Heart left ventricle (tissue), 13 donors: ENCODE results near the gene CDX2.

Source experiments
- CTCF ChIP-seq, 12 donors: fragments of 200-600 bp; sonication (generic) in 4 of 12; IDR thresholded peaks; one replicate each; pipeline versions ENCODE4 v1.5.0 to v1.8.0; 2018 to 2022; ENCODE audit warnings: antibody characterized with exemption in 12 of 12, mild to moderate bottlenecking in 5 of 12
- POLR2A ChIP-seq, 2 donors: fragments of 450-650 bp; IDR thresholded peaks; one replicate each; pipeline ENCODE4 v1.6.1; 2017; ENCODE audit warnings: antibody characterized with exemption in 2 of 2, mild to moderate bottlenecking in 2 of 2, moderate library complexity in 2 of 2
- donor health status: ischemic (EF 13 %, LVEDD 7.1; RV severe dilation, severe dysfunction).
- donor health status: DM: no; HTN: yes; CAD: no.
- donor health status: DM: no; HTN: no; CAD: no.
- donor health status: ischemic (EF 25% LVEDD 6.9; RV normal size, moderate dysfunction).
- donor health status: ischemic (EF 25% LVEDD 5.7; RV mildly dilated, moderate dysfunction).
- donor health status: ischemic (EF 35%, LVEDD 5.7; RV mildly dilated, moderate dysfunction).
- donor health status: nonischemic (EF 11% LVEDD 7.7; RV severe dilation, severe dysfunction).
- donor health status: DM: yes; HTN: yes; CAD: no.
- donor health status: PGD.
- donor health status: ischemic (EF 29% LVEDD 5.4; RV normal size, mild dysfunction).
- donor health status: nonischemic (EF 23%, LVEDD 6.1; RV moderate dilation, normal function).

GRCh38 chr13:27978301-27978968, 9.3 kb upstream of the CDX2 start:
- TF ChIP-seq POLR2A (IDR thresholded peaks at IDR 0.05), result no peak
- TF ChIP-seq CTCF (IDR thresholded peaks at IDR 0.05), result no peak
